ENCODE results near the gene INPP5D. TPM values are rescaled to one million over a fixed set of nuclear protein-coding genes. Genes with fewer than 3 reads are reported as not detected.
"Not testable (repeated sequence)": the region's sequence is repeated elsewhere in the genome, so short reads cannot be mapped to it uniquely, and the experiment has no call there.

Gene INPP5D
- total RNA-seq, 4 donors from 2014 or later, result 8.0 to 12.5 (median 11.9) TPM

DNA sequence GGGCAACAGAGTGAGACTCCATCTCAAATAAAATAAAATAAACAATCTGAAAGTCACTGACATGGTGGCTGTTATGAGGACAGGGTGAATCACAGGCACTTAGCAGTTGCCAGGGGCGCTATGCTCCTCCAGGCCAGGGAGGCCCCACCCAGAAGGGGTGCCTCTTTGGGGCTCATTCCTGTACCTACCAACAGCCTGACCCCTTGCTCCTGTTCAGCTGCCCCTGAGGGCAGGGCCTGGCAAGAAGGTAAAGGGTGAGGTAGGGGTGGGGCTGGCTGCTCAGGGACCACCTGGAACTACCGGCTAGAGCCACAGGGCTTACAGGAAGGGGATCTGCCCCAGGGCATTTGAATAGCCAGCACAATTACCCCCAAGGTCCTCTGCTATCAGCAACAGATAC, 60.3 kb downstream of the INPP5D start:
- 85% methylated on average over 2 of the region's 2 CpGs for WGBS
- H3K4me3 ChIP-seq, result no peak overlapping the region

DNA sequence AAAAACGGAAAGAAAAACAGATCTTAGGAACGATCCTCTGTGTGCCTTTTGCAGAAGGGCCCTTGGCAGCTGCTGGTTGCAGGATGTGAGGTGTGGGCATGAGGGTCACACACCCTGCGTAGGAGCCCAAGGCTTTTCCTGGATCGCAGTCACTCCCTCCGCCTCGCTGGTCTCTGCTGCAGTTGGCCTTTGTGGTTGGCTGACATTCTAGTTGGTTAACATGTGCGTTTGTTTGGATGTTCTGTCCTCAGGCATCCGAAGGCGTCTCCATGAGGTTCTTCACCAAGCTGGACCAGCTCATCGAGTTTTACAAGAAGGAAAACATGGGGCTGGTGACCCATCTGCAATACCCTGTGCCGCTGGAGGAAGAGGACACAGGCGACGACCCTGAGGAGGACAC, 61.7 kb downstream of the INPP5D start:
- peaks cover 0 to 30% (median 0%) of the 10 kb centered on the region in 4 donors for H3K27me3 ChIP-seq
- intact Hi-C loops (cut with DNase I), result no loop called here
- H3K27ac ChIP-seq (replicated peaks in 1 of 4), result no peak overlapping the region
- no peaks in the 10 kb centered on the region for H3K4me1 ChIP-seq
- H3K9me3 ChIP-seq, result no peaks in the 10 kb centered on the region
- WGBS, result 87% methylated on average over 13 of the region's 13 CpGs
- no peak overlapping the region for H3K4me3 ChIP-seq
- no peak for DNase-seq (ENCODE audit: extremely low spot score)
- H3K36me3 ChIP-seq, result peaks cover 0 to 23% (median 7%) of the 10 kb centered on the region in 4 donors
- TF ChIP-seq POLR2A (IDR thresholded peaks at IDR 0.05; ENCODE audit: low read depth), result no peak
- TF ChIP-seq, protein P1, sequence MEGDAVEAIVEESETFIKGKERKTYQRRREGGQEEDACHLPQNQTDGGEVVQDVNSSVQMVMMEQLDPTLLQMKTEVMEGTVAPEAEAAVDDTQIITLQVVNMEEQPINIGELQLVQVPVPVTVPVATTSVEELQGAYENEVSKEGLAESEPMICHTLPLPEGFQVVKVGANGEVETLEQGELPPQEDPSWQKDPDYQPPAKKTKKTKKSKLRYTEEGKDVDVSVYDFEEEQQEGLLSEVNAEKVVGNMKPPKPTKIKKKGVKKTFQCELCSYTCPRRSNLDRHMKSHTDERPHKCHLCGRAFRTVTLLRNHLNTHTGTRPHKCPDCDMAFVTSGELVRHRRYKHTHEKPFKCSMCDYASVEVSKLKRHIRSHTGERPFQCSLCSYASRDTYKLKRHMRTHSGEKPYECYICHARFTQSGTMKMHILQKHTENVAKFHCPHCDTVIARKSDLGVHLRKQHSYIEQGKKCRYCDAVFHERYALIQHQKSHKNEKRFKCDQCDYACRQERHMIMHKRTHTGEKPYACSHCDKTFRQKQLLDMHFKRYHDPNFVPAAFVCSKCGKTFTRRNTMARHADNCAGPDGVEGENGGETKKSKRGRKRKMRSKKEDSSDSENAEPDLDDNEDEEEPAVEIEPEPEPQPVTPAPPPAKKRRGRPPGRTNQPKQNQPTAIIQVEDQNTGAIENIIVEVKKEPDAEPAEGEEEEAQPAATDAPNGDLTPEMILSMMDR (IDR thresholded peaks at IDR 0.05), result no peak
- no peak for TF ChIP-seq EP300 (IDR thresholded peaks at IDR 0.05)
- no peak for TF ChIP-seq POLR2AphosphoS5 (IDR thresholded peaks at IDR 0.05)

More for the DNA sequence above, 60.3 kb downstream of the INPP5D start:
- intact Hi-C loops (cut with DNase I), result no loop called here
- TF ChIP-seq POLR2A (IDR thresholded peaks at IDR 0.05; ENCODE audit: low read depth), result no peak
- no peak for TF ChIP-seq EP300 (IDR thresholded peaks at IDR 0.05)
- TF ChIP-seq, protein P1 (IDR thresholded peaks at IDR 0.05), result no peak
- no peak for TF ChIP-seq POLR2AphosphoS5 (IDR thresholded peaks at IDR 0.05)
- Histone ChIP-seq H3K4me1 (no peaks in the 10 kb centered on the region), H3K36me3 (peaks cover 0 to 23% (median 2%) of the 10 kb centered on the region in 4 donors), H3K27ac (replicated peaks in 1 of 4) (no peak overlapping the region), H3K9me3 (no peaks in the 10 kb centered on the region), H3K27me3 (peaks cover 0 to 16% (median 0%) of the 10 kb centered on the region in 4 donors)
- DNase-seq (ENCODE audit: extremely low spot score), result no peak

DNA sequence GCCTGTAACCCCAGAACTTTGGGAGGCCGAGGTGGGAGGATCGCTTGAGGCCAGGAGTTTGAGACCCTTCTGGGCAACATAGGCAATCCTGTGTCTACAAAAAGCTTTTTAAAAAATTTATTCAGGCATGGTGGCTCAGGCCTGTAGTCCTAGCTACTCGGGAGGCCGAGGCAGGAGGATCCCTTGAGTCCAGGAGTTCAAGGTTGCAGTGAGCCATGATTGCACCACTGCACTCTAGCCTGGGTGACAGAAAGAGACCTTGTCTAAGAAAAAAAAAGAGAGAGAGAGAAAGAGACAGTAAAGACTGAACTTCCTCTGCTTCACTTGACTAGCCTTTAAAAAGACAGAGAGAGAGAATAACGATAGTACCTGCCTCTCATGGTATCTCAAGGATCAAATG, 62.4 kb downstream of the INPP5D start:
- Histone ChIP-seq H3K27ac (replicated peaks in 1 of 4) (no peak overlapping the region), H3K4me3 (no peak overlapping the region), H3K27me3 (peaks cover 0 to 32% (median 0%) of the 10 kb centered on the region in 4 donors), H3K4me1 (no peaks in the 10 kb centered on the region), H3K9me3 (no peaks in the 10 kb centered on the region), H3K36me3 (peaks cover 0 to 23% (median 7%) of the 10 kb centered on the region in 4 donors)
- intact Hi-C loops (cut with DNase I), result no loop called here
- WGBS, result 86% methylated on average over 5 of the region's 5 CpGs
- no peak for DNase-seq (ENCODE audit: extremely low spot score)
- no peak for TF ChIP-seq EP300 (IDR thresholded peaks at IDR 0.05)
- no peak for TF ChIP-seq POLR2A (IDR thresholded peaks at IDR 0.05; ENCODE audit: low read depth)
- TF ChIP-seq POLR2AphosphoS5 (IDR thresholded peaks at IDR 0.05), result no peak
- TF ChIP-seq, protein P1 (IDR thresholded peaks at IDR 0.05), result no peak

DNA sequence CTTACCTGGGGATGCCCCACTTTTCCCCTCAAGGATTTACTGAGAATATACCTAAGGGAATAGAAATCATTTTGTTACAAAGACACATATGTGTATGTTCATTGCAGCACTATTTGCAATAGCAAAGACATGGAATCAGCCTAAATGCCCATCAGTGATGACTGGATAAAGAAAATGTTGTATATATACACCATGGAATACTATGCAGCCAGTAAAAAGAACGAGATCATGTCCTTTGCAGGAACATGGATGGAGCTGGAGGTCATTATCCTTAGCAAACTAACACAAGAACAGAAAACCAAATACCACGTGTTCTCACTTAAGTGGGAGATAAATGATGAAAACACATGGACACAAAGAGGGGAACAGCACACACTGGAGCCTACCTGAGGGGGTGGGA, 63.4 kb downstream of the INPP5D start:
- intact Hi-C loops (cut with DNase I); DNase-seq (ENCODE audit: extremely low spot score); H3K4me3 ChIP-seq; H3K4me1 ChIP-seq; H3K27ac ChIP-seq (replicated peaks in 1 of 4); H3K9me3 ChIP-seq: not testable (repeated sequence)
- Histone ChIP-seq H3K27me3 (peaks cover 0 to 35% (median 0%) of the 10 kb centered on the region in 4 donors), H3K36me3 (peaks cover 0 to 23% (median 7%) of the 10 kb centered on the region in 4 donors)
- WGBS, result 92% methylated on average over 2 of the region's 2 CpGs

DNA sequence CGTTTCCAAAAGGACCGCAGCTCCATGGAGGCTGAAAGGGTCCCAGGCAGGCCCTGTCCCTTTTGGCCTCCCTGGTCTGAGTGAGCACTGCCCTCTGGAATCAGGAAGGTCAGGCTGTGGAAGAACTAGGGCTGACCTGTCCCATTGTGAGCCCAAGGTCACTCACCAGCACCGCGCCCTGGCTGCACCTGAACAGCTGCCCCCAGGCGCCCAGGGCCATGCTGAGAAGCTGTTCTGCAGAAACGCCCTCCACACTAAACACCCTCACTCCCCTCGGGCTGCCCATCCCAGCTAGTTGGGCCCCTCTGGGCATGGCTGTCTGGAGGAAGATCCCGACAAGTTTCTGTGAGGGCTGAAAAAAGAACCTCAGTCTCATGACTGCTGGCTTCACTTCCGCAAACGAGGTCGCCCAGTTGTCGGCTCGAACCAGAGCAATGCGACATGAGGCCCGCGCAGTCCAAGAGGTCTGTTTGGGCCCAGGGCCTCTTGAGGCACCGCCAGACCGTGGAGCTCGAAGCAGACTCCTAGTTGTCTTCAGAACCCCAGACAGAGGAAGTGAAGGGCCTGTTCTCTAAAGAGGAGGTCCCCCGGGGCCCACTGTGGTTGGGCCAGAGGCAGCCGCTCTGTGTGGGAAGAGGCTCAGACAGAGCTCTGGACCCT, 64.4 kb downstream of the INPP5D start:
- Histone ChIP-seq H3K36me3 (peaks cover 0 to 23% (median 7%) of the 10 kb centered on the region in 4 donors), H3K4me1 (no peaks in the 10 kb centered on the region), H3K27ac (replicated peaks in 1 of 4) (no peak overlapping the region), H3K4me3 (no peak overlapping the region), H3K9me3 (no peaks in the 10 kb centered on the region), H3K27me3 (peaks cover 0 to 43% (median 0%) of the 10 kb centered on the region in 4 donors)
- DNase-seq (ENCODE audit: extremely low spot score), result no peak
- intact Hi-C loops (cut with DNase I), result no loop called here
- WGBS, result 89% methylated on average over 15 of the region's 21 CpGs
- TF ChIP-seq, protein P1 (IDR thresholded peaks at IDR 0.05), result no peak
- TF ChIP-seq POLR2A (IDR thresholded peaks at IDR 0.05; ENCODE audit: low read depth), result no peak
- TF ChIP-seq EP300 (IDR thresholded peaks at IDR 0.05), result no peak
- TF ChIP-seq POLR2AphosphoS5 (IDR thresholded peaks at IDR 0.05), result no peak
